ENCODE results near the gene PXT1.
"Not testable (repeated sequence)": the region's sequence is repeated elsewhere in the genome, so short reads cannot be mapped to it uniquely, and the experiment has no call there.

GRCh38 chr6:36364061-36364635 is 78.5 kb downstream of the PXT1 start:
- TF ChIP-seq POLR2AphosphoS5, POLR2A (IDR thresholded peaks at IDR 0.05; ENCODE audit: low read depth, low read length): not testable (repeated sequence)

Data from GM12892 (cell line).